Measurements from ENCODE around the gene KSR1.

The KSR1 gene

GRCh38 chr17:27577121-27577761, 121.0 kb downstream of the KSR1 start:
- H2AFZ ChIP-seq (ENCODE audit: low read depth, low read length): no peak overlapping the region
- H3K36me3 ChIP-seq (replicated peaks; ENCODE audit: low read depth, low read length): no peaks in the 10 kb centered on the region
- no peaks in the 10 kb centered on the region for H3K27me3 ChIP-seq (ENCODE audit: low read depth, low read length)
- H3K4me1 ChIP-seq (ENCODE audit: low read length): peaks cover 5% of the 10 kb centered on the region; the same call in 1 of the 2 replicates
- no peaks in the 10 kb centered on the region for H3K79me2 ChIP-seq (ENCODE audit: low read length)
- no peaks in the 10 kb centered on the region for H3K9me3 ChIP-seq (ENCODE audit: insufficient read depth, low read length)
- TF ChIP-seq CTCF (IDR thresholded peaks at IDR 0.05; ENCODE audit: low read depth, low read length) (no peak), EZH2phosphoT487 (IDR thresholded peaks at IDR 0.05; ENCODE audit: low read depth) (no peak)
- H3K9ac ChIP-seq (ENCODE audit: low read length): no peak overlapping the region
- H3K27ac ChIP-seq (ENCODE audit: low read length): no peak overlapping the region
- no peak overlapping the region for H3K4me2 ChIP-seq (ENCODE audit: low read length)
- H4K20me1 ChIP-seq (ENCODE audit: insufficient read depth, low read length): no peaks in the 10 kb centered on the region
- no peak overlapping the region for H3K4me3 ChIP-seq (ENCODE audit: low read length)

GRCh38 chr17:27577884-27578717, 121.9 kb downstream of the KSR1 start:
- no peak overlapping the region for H3K9ac ChIP-seq (ENCODE audit: low read length)

GRCh38 chr17:27578718-27579085, 122.5 kb downstream of the KSR1 start:
- Histone ChIP-seq H2AFZ (ENCODE audit: low read depth, low read length) (no peak overlapping the region), H3K36me3 (replicated peaks; ENCODE audit: low read depth, low read length) (no peaks in the 10 kb centered on the region), H4K20me1 (ENCODE audit: insufficient read depth, low read length) (no peaks in the 10 kb centered on the region), H3K9me3 (ENCODE audit: insufficient read depth, low read length) (no peaks in the 10 kb centered on the region), H3K4me1 (ENCODE audit: low read length) (peaks cover 5% of the 10 kb centered on the region; the same call in 1 of the 2 replicates), H3K79me2 (ENCODE audit: low read length) (no peaks in the 10 kb centered on the region), H3K27ac (ENCODE audit: low read length) (no peak overlapping the region), H3K9ac (ENCODE audit: low read length) (no peak overlapping the region), H3K4me2 (ENCODE audit: low read length) (no peak overlapping the region), H3K4me3 (ENCODE audit: low read length) (no peak overlapping the region), H3K27me3 (ENCODE audit: low read depth, low read length) (no peaks in the 10 kb centered on the region)
- TF ChIP-seq EZH2phosphoT487 (IDR thresholded peaks at IDR 0.05; ENCODE audit: low read depth): no peak
- no peak for TF ChIP-seq CTCF (IDR thresholded peaks at IDR 0.05; ENCODE audit: low read depth, low read length)

More at GRCh38 chr17:27577884-27578717, 121.9 kb downstream of the KSR1 start:
- no peak overlapping the region for H3K4me2 ChIP-seq (ENCODE audit: low read length)
- TF ChIP-seq CTCF (IDR thresholded peaks at IDR 0.05; ENCODE audit: low read depth, low read length): no peak
- TF ChIP-seq EZH2phosphoT487 (IDR thresholded peaks at IDR 0.05; ENCODE audit: low read depth): no peak
- no peak overlapping the region for H2AFZ ChIP-seq (ENCODE audit: low read depth, low read length)
- no peaks in the 10 kb centered on the region for H3K79me2 ChIP-seq (ENCODE audit: low read length)
- peaks cover 5% of the 10 kb centered on the region; the same call in 1 of the 2 replicates for H3K4me1 ChIP-seq (ENCODE audit: low read length)
- no peaks in the 10 kb centered on the region for H3K36me3 ChIP-seq (replicated peaks; ENCODE audit: low read depth, low read length)
- H3K4me3 ChIP-seq (ENCODE audit: low read length): no peak overlapping the region
- no peaks in the 10 kb centered on the region for H4K20me1 ChIP-seq (ENCODE audit: insufficient read depth, low read length)
- H3K9me3 ChIP-seq (ENCODE audit: insufficient read depth, low read length): no peaks in the 10 kb centered on the region
- no peaks in the 10 kb centered on the region for H3K27me3 ChIP-seq (ENCODE audit: low read depth, low read length)
- no peak overlapping the region for H3K27ac ChIP-seq (ENCODE audit: low read length)

GRCh38 chr17:27579304-27579703, 123.1 kb downstream of the KSR1 start:
- Histone ChIP-seq H3K4me2 (ENCODE audit: low read length) (no peak overlapping the region), H3K79me2 (ENCODE audit: low read length) (no peaks in the 10 kb centered on the region), H3K9ac (ENCODE audit: low read length) (no peak overlapping the region), H3K4me1 (ENCODE audit: low read length) (peaks cover 5% of the 10 kb centered on the region; the same call in 1 of the 2 replicates), H3K9me3 (ENCODE audit: insufficient read depth, low read length) (no peaks in the 10 kb centered on the region), H3K36me3 (replicated peaks; ENCODE audit: low read depth, low read length) (no peaks in the 10 kb centered on the region), H4K20me1 (ENCODE audit: insufficient read depth, low read length) (no peaks in the 10 kb centered on the region), H3K4me3 (ENCODE audit: low read length) (no peak overlapping the region), H3K27me3 (ENCODE audit: low read depth, low read length) (no peaks in the 10 kb centered on the region), H3K27ac (ENCODE audit: low read length) (no peak overlapping the region), H2AFZ (ENCODE audit: low read depth, low read length) (no peak overlapping the region)
- TF ChIP-seq CTCF (IDR thresholded peaks at IDR 0.05; ENCODE audit: low read depth, low read length) (no peak), EZH2phosphoT487 (IDR thresholded peaks at IDR 0.05; ENCODE audit: low read depth) (no peak)

Data from OCI-LY3 (cell line).